Colonic mucosa (tissue), 4 donors: ENCODE measurements around the gene ACTL6B. TPM values are rescaled to one million over a fixed set of nuclear protein-coding genes. Genes with fewer than 3 reads are reported as not detected.

Experiments used
- DNase-seq: peaks from one replicate; pipeline ENCODE4 v3.0.0-alpha.2; 2020
- H3K27ac ChIP-seq: fragments of 200-600 bp; one replicate; pipeline ENCODE4 v1.8.0; 2021
- H3K27me3 ChIP-seq: fragments of 200-600 bp; one replicate; pipeline ENCODE4 v1.8.0; 2021
- H3K36me3 ChIP-seq: fragments of 200-600 bp; one replicate; pipeline ENCODE4 v1.8.0; 2021
- H3K4me1 ChIP-seq: fragments of 200-600 bp; one replicate; pipeline ENCODE4 v1.8.0; 2021; ENCODE audit warnings: mild to moderate bottlenecking
- H3K4me3 ChIP-seq: fragments of 200-600 bp; one replicate; pipeline ENCODE4 v1.8.0; 2021
- H3K9ac ChIP-seq, 2 donors: one replicate each; pipeline ENCODE4 v1.7.0; 2013; ENCODE audit warnings: control low read depth in 2 of 2, low read depth in 2 of 2, low read length in 2 of 2
- H3K9me3 ChIP-seq: fragments of 200-600 bp; one replicate; pipeline ENCODE4 v1.8.0; 2021
- CTCF ChIP-seq: fragments of 200-600 bp; IDR thresholded peaks from one replicate; pipeline ENCODE4 v1.8.0; 2022; ENCODE audit warnings: antibody characterized with exemption, mild to moderate bottlenecking
- intact Hi-C: fragments of 100-400 bp; cut with DNase I; formaldehyde crosslinking; loops from one replicate; pipeline ENCODE4 v1.14.1; 2022
- total RNA-seq, 2 donors: library from RNA; stranded (reverse); fragmentation: NEBNext Ultra II Directional in 1 of 2; extraction: Animal tissue kit (Norgen Biotek cat#: 25700) in 1 of 2; gene quantifications; one replicate each; pipeline ENCODE4 v1.2.1, GENCODE V29; 2021
- donor health status: healthy.
- donor health status: DM: no; HTN: no; CAD: no.
- donor health status: DM: no; HTN: no; CAD: no.

Gene ACTL6B
- total RNA-seq, 2 donors from 2014 or later: 0.29 TPM; not detected in 1

DNA sequence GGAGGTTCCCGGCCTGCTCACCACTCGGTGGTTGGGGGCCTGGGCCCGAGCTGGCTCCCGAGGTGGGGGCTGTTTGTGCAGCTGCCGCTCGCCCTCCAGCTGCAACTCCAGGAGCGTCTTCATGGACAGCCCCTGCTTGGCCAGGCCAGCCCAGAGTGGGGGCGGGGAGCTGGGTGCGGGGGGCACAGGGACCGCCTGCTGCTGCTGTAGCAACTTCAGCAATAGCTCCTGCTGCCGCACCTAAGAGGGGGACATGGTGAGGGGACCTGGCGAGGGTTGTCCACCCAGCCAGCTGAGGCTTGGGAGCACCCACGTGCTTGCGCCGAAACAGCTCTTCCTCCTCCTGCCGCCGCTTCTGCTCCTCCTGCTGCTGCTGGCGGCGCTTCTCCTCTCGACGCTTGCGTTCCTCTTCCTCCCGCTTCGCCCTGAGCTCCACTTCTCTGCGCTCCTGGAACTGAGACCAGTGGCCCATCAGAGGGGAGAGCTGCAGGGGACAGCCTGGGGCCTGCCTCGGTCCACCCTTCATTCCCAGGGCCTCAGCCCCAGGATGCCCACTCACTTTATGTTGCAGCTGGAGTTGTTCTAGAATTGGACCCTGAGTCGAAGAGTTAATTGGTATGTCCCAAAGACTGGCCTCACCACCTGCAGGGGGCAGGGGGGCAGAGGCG is 26.9 kb upstream of the ACTL6B start:
- Histone ChIP-seq H3K27ac (no peak overlapping the region), H3K9ac (no peak overlapping the region), H3K4me3 (no peak overlapping the region), H3K4me1 (no peaks in the 10 kb centered on the region), H3K27me3 (no peaks in the 10 kb centered on the region), H3K9me3 (no peaks in the 10 kb centered on the region), H3K36me3 (peaks cover 31% of the 10 kb centered on the region)
- no peak for DNase-seq
- intact Hi-C loops: no loop called here
- TF ChIP-seq CTCF: no peak

DNA sequence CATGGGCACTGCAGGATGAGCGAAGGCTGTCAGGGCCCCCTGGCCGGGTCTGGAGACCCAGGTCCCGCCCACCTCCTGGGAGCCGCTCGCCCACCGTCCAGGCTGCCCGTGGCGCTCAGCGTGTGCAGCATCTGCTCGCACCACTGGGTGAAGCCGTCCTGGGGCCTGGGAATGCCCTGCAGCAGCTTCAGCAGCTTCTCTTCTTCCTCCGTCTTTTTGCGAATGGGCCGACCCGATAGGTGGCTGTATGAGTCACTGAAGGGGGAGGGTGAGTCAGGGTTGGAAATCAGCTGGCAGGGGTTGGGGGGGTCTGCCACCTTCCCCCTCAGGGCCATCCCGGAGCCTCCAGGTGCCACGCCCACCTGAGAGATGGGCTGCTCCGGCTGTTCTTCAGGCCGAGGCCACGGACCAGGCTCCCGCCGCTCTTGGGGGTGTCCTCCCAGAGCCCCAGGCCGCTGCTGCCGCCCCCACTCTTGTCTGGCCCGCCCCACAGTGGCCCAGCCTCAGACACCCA is 26.0 kb upstream of the ACTL6B start:
- Histone ChIP-seq H3K27me3 (no peaks in the 10 kb centered on the region), H3K9ac (no peak overlapping the region), H3K4me1 (no peaks in the 10 kb centered on the region), H3K27ac (no peak overlapping the region), H3K9me3 (no peaks in the 10 kb centered on the region), H3K36me3 (peaks cover 33% of the 10 kb centered on the region), H3K4me3 (no peak overlapping the region)
- no peak for DNase-seq
- intact Hi-C loops: no loop called here
- TF ChIP-seq CTCF: no peak

GRCh38 chr7:100681491-100682227 is 25.4 kb upstream of the ACTL6B start:
- Histone ChIP-seq H3K9ac (no peak overlapping the region), H3K4me3 (no peak overlapping the region), H3K27me3 (no peaks in the 10 kb centered on the region), H3K4me1 (no peaks in the 10 kb centered on the region), H3K9me3 (no peaks in the 10 kb centered on the region), H3K36me3 (peaks cover 32% of the 10 kb centered on the region), H3K27ac (no peak overlapping the region)
- no peak for TF ChIP-seq CTCF
- DNase-seq: no peak
- intact Hi-C loops: no loop called here

GRCh38 chr7:100680576-100681271 is 24.5 kb upstream of the ACTL6B start:
- Histone ChIP-seq H3K4me1 (no peaks in the 10 kb centered on the region), H3K4me3 (no peak overlapping the region), H3K36me3 (peaks cover 32% of the 10 kb centered on the region), H3K27ac (no peak overlapping the region), H3K27me3 (no peaks in the 10 kb centered on the region), H3K9ac (no peak overlapping the region), H3K9me3 (no peaks in the 10 kb centered on the region)
- intact Hi-C loops: no loop called here
- no peak for TF ChIP-seq CTCF
- no peak for DNase-seq

DNA sequence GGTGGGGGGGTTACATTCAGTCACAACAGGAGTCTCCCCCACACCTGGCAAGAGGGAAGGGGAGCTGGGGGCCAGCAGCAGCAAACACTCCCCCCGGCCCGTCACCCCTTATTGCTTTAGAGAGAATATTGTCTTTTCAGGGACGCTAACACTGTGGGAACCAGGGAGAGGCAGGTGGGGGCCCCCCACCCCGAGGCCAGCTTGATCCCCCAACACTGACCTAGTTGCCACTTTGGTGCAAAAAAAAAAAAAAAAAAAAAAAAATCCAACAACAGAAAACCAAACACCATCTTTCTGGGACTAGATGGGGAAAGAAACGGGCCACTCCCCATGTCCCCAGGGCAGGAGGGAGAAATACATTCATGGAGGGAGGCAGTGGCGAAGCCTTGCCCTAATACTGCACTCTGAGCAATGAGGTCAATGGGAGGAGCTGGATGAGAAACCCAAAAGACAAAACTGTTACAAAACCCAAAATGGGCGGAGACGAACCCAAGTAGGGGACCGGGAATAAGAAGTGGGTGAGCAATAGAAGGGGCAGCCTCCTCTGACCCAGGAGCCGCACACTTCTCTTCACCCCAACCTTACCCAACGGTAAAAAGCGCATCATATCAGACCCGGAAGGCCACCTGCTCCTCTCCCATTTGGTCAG is 23.8 kb upstream of the ACTL6B start:
- Histone ChIP-seq H3K4me1 (no peaks in the 10 kb centered on the region), H3K4me3 (no peak overlapping the region), H3K9ac (no peak overlapping the region), H3K27me3 (no peaks in the 10 kb centered on the region), H3K9me3 (no peaks in the 10 kb centered on the region), H3K36me3 (peaks cover 32% of the 10 kb centered on the region), H3K27ac (no peak overlapping the region)
- intact Hi-C loops: loop anchor here (10.0 kb wide), 1 partner anchor 75 kb away; the partner anchor contains the start of gene PCOLCE
- no peak for DNase-seq
- TF ChIP-seq CTCF: no peak
